ENCODE results near the gene LAMA5.
A peak's percentile ranks its signal among the peaks of the same experiment; 100 is the strongest.
"Not testable (repeated sequence)": the region's sequence is repeated elsewhere in the genome, so short reads cannot be mapped to it uniquely, and the experiment has no call there.

The LAMA5 gene

GRCh38 chr20:62373631-62374179, 6.6 kb upstream of the LAMA5 start:
- not testable (repeated sequence) for H3K36me3 Mint-ChIP-seq (ENCODE audit: low read depth); H3K9me3 Mint-ChIP-seq; ATAC-seq; H3K4me3 Mint-ChIP-seq; H3K27ac Mint-ChIP-seq; DNase-seq
- peaks cover 10% of the 10 kb centered on the region for H3K4me1 Mint-ChIP-seq
- peaks cover 12% of the 10 kb centered on the region for H3K27me3 Mint-ChIP-seq

GRCh38 chr20:62372042-62372993, 5.2 kb upstream of the LAMA5 start:
- no peak for ATAC-seq
- Mint-ChIP-seq H3K27me3 (peaks cover 22% of the 10 kb centered on the region), H3K27ac (no peak overlapping the region), H3K9me3 (no peaks in the 10 kb centered on the region), H3K36me3 (ENCODE audit: low read depth) (no peaks in the 10 kb centered on the region), H3K4me1 (peaks cover 13% of the 10 kb centered on the region), H3K4me3 (no peak overlapping the region)
- no peak for DNase-seq

- peaks cover 22% of the 10 kb centered on the region for H3K27me3 Mint-ChIP-seq
- ATAC-seq (no peak), DNase-seq (no peak)
- no peaks in the 10 kb centered on the region for H3K9me3 Mint-ChIP-seq
- no peaks in the 10 kb centered on the region for H3K36me3 Mint-ChIP-seq (ENCODE audit: low read depth)
- no peak overlapping the region for H3K4me3 Mint-ChIP-seq
- H3K27ac Mint-ChIP-seq = no peak overlapping the region
- H3K4me1 Mint-ChIP-seq = peaks cover 13% of the 10 kb centered on the region
Observed at GRCh38 chr20:62371588-62372041, 4.5 kb upstream of the LAMA5 start.

- Mint-ChIP-seq H3K4me3 (no peak overlapping the region), H3K27me3 (peaks cover 22% of the 10 kb centered on the region), H3K4me1 (peaks cover 13% of the 10 kb centered on the region), H3K9me3 (no peaks in the 10 kb centered on the region), H3K36me3 (ENCODE audit: low read depth) (no peaks in the 10 kb centered on the region), H3K27ac (no peak overlapping the region)
- ATAC-seq (no peak), DNase-seq (no peak)
Observed at GRCh38 chr20:62370807-62371587, 3.9 kb upstream of the LAMA5 start.

GRCh38 chr20:62370115-62370806, 3.1 kb upstream of the LAMA5 start:
- Mint-ChIP-seq H3K4me3 (no peak overlapping the region), H3K27me3 (peaks cover 25% of the 10 kb centered on the region), H3K4me1 (peaks cover 13% of the 10 kb centered on the region), H3K27ac (no peak overlapping the region), H3K36me3 (ENCODE audit: low read depth) (no peaks in the 10 kb centered on the region), H3K9me3 (no peaks in the 10 kb centered on the region)
- ATAC-seq (peak; percentile 82), DNase-seq (peak; percentile 71)

- Mint-ChIP-seq H3K9me3 (no peaks in the 10 kb centered on the region), H3K27me3 (peaks cover 30% of the 10 kb centered on the region), H3K27ac (no peak overlapping the region), H3K36me3 (ENCODE audit: low read depth) (no peaks in the 10 kb centered on the region), H3K4me1 (peaks cover 13% of the 10 kb centered on the region), H3K4me3 (no peak overlapping the region)
- DNase-seq = no peak
- no peak for ATAC-seq
Observed at GRCh38 chr20:62369815-62370114, 2.7 kb upstream of the LAMA5 start.

- Mint-ChIP-seq H3K4me3 (no peak overlapping the region), H3K27me3 (peaks cover 31% of the 10 kb centered on the region), H3K4me1 (peaks cover 13% of the 10 kb centered on the region), H3K27ac (no peak overlapping the region), H3K9me3 (no peaks in the 10 kb centered on the region), H3K36me3 (ENCODE audit: low read depth) (no peaks in the 10 kb centered on the region)
- DNase-seq (no peak), ATAC-seq (no peak)
Observed at GRCh38 chr20:62368976-62369814, 2.1 kb upstream of the LAMA5 start.

GRCh38 chr20:62368392-62368975, 1.4 kb upstream of the LAMA5 start:
- Mint-ChIP-seq H3K27ac (no peak overlapping the region), H3K9me3 (no peaks in the 10 kb centered on the region), H3K36me3 (ENCODE audit: low read depth) (no peaks in the 10 kb centered on the region), H3K4me3 (no peak overlapping the region), H3K4me1 (peaks cover 13% of the 10 kb centered on the region), H3K27me3 (peaks cover 31% of the 10 kb centered on the region)
- ATAC-seq (no peak), DNase-seq (no peak)

GRCh38 chr20:62367633-62368391, 700 bp upstream of the LAMA5 start:
- Mint-ChIP-seq H3K9me3 (no peaks in the 10 kb centered on the region), H3K4me3 (peak overlapping the region; percentile 26), H3K36me3 (ENCODE audit: low read depth) (no peaks in the 10 kb centered on the region), H3K4me1 (peaks cover 13% of the 10 kb centered on the region), H3K27ac (no peak overlapping the region), H3K27me3 (peaks cover 27% of the 10 kb centered on the region)
- ATAC-seq (no peak), DNase-seq (no peak)

GRCh38 chr20:62366370-62367135, 559 bp downstream of the LAMA5 start:
- Mint-ChIP-seq H3K27ac (no peak overlapping the region), H3K36me3 (ENCODE audit: low read depth) (no peaks in the 10 kb centered on the region), H3K9me3 (no peaks in the 10 kb centered on the region), H3K4me3 (no peak overlapping the region), H3K27me3 (peaks cover 26% of the 10 kb centered on the region), H3K4me1 (peaks cover 13% of the 10 kb centered on the region)
- DNase-seq (no peak), ATAC-seq (no peak)

GRCh38 chr20:62365814-62366369, 1.2 kb downstream of the LAMA5 start:
- H3K27ac Mint-ChIP-seq = no peak overlapping the region
- H3K36me3 Mint-ChIP-seq (ENCODE audit: low read depth) = no peaks in the 10 kb centered on the region
- peaks cover 26% of the 10 kb centered on the region for H3K27me3 Mint-ChIP-seq
- no peak overlapping the region for H3K4me3 Mint-ChIP-seq
- no peaks in the 10 kb centered on the region for H3K9me3 Mint-ChIP-seq
- DNase-seq = no peak
- H3K4me1 Mint-ChIP-seq = peaks cover 13% of the 10 kb centered on the region
- no peak for ATAC-seq
